Omental fat pad (tissue), 4 donors: ENCODE results near the gene SFMBT1. TPM values are rescaled to one million over a fixed set of nuclear protein-coding genes. Genes with fewer than 3 reads are reported as not detected.

Source experiments
- ATAC-seq: fragments of 150-250 bp; one replicate; pipeline ENCODE4 v1.9.1; 2016; ENCODE audit warnings: mild to moderate bottlenecking, moderate library complexity; ENCODE audit not compliant: low FRiP score
- DNase-seq: peaks from one replicate; pipeline ENCODE4 v3.0.0-alpha.2; 2019; ENCODE audit warnings: low spot score
- total RNA-seq, 4 donors: library from RNA; depleted of rRNA; stranded (reverse); fragments of >200 nt; gene quantifications; one replicate each; pipeline ENCODE4 v1.1.0, GENCODE V29; 2016
- TF ChIP-seq, protein P1 (sequence below), 3 donors: fragments of 450-650 bp; IDR thresholded peaks; one replicate each; pipeline ENCODE4 v1.5.1; 2016 to 2017; ENCODE audit warnings: antibody characterized with exemption in 3 of 3, mild to moderate bottlenecking in 3 of 3, moderate library complexity in 2 of 3

SFMBT1 gene
- total RNA-seq, 4 donors from 2014 or later = 6.5 to 15.3 (median 8.7) TPM

DNA sequence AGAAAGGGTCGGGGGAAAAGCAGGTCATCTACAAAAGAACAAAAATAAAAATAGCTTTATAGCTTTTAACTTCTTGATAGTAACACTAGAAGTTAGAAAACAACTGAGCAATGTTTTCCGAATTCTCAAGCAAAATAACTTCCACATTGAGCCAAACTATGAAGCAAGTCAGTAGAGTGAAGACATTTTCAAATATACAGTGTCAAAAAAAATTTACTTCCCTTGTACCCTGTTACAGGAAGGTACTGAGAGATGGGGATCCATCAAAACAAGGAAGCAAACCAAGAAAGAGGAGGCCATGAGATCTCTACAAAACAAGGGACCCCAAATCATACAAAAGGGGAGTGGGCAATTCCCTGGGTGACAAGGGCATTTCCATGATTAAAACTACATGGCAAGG is 121.9 kb downstream of the SFMBT1 start:
- TF ChIP-seq, protein P1, sequence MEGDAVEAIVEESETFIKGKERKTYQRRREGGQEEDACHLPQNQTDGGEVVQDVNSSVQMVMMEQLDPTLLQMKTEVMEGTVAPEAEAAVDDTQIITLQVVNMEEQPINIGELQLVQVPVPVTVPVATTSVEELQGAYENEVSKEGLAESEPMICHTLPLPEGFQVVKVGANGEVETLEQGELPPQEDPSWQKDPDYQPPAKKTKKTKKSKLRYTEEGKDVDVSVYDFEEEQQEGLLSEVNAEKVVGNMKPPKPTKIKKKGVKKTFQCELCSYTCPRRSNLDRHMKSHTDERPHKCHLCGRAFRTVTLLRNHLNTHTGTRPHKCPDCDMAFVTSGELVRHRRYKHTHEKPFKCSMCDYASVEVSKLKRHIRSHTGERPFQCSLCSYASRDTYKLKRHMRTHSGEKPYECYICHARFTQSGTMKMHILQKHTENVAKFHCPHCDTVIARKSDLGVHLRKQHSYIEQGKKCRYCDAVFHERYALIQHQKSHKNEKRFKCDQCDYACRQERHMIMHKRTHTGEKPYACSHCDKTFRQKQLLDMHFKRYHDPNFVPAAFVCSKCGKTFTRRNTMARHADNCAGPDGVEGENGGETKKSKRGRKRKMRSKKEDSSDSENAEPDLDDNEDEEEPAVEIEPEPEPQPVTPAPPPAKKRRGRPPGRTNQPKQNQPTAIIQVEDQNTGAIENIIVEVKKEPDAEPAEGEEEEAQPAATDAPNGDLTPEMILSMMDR (IDR thresholded peaks at IDR 0.05) = no peak
- DNase-seq = no peak
- no peak for ATAC-seq

DNA sequence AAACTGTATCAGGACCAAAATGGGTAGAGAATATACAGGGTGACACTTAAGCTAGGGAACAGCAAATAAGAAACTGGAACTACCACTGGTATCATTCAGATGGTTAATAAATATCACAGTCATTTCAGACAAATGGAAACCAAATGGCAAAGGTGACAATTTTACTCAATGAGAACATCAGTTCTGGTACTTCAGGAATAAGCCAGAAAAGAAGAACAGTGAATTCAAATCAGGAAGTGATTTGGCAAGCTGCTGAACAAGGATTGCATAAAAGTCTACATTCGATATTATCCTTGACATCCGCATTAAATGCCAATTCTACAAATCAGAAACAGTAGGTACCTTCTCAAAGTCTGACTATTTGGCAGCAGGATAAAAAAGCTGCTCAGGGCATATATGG is 125.0 kb downstream of the SFMBT1 start:
- no peak for ATAC-seq
- no peak for DNase-seq
- TF ChIP-seq, protein P1 (IDR thresholded peaks at IDR 0.05) = no peak

DNA sequence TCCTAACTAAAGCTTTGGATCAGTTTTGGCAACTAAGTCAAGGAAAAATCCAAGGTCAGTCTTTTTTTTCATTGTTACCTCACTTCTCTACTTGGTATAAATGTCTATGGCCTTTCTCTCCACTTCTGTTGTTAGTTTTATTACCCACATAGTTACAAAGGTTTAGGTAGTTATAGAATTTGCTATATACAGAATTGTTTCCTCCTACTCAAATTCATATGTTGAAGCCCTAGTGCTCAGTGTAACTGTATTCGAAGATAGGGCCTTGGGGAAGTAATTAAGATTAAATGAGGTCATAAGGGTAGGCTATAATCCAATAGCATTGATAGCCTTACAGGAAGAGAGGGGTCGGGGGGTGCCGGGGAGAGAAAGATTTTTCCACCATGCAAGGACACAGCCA is 128.8 kb downstream of the SFMBT1 start:
- no peak for DNase-seq
- TF ChIP-seq, protein P1 (IDR thresholded peaks at IDR 0.05) = no peak
- no peak for ATAC-seq

DNA sequence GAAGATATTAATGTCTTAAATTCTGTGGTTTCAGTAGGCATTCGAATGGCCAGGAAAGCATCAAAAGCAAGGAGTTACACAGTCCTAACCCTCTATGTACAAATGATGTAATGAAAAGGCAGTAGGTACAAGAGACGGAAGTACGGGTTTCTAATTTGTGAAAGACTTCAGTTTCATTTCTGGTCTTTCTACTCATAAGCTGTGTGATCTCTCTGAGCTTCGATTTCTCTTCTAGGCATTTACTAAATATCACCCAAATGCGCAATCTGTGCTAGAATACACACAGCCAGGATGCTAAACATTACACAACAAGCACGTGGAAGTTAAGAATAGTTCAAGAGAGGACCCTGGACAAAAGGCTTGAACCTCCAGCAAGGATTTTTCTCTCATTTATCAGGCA is 130.6 kb downstream of the SFMBT1 start:
- no peak for DNase-seq
- ATAC-seq = no peak
- TF ChIP-seq, protein P1 (IDR thresholded peaks at IDR 0.05) = no peak

DNA sequence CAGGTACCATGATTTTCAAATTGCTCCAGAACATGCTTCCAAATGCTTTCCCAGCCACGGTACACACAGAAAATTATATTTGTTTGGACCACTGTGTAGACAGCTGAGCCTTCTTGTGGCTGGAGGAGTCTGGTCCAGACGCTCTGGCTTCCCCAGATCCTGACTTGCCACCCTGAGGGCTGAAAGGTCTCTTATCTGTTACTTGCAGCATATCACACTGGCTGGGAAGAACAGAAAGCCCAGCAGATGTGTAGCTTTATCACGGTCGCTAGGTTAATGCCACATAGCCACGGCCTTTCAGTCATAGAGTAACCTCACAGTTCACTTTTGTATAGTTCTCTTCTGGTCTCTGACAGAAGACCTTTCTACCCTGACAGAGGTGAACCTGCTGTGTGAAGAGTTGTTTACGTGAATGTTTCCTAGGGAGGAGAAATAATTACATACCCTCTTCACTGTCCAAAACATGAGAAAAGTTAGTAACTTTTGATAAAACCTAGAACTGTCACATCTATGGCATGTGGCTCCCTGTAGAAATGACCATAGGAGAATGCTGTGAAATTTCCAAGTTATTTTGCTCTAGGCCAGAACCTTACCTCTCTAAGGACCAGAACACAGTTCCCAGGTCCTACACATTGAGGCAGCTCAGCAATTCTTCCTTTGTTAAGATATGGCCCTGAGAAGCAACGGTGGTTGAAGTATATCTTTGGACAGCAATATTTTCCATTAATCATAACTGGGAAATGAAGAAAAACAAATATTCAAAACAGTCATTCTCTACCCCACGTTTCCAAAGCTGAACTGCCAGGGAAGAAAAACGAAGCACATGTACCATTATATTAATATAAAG is 132.8 kb downstream of the SFMBT1 start:
- DNase-seq (no peak), ATAC-seq (no peak)
- TF ChIP-seq, protein P1 (IDR thresholded peaks at IDR 0.05) = no peak

DNA sequence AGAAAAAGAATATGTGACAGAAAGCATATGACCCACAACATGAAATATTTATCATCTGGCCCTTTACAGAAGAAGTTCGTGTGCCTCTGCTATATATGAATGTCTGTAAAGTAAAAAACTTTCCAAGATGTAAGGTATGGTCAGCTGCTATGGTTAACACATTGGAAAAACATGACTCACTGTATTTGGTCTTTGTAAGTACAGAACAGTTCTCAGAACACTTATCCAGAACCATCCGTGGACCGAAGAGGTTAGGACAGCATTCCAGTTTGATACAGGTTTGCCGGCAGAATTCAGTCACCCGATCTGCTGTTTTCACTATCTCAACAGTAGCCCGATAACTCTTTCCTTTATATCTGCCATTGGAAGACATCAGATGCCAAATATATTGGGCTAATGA is 135.1 kb downstream of the SFMBT1 start:
- DNase-seq (no peak), ATAC-seq (no peak)
- TF ChIP-seq, protein P1 (IDR thresholded peaks at IDR 0.05) = no peak

DNA sequence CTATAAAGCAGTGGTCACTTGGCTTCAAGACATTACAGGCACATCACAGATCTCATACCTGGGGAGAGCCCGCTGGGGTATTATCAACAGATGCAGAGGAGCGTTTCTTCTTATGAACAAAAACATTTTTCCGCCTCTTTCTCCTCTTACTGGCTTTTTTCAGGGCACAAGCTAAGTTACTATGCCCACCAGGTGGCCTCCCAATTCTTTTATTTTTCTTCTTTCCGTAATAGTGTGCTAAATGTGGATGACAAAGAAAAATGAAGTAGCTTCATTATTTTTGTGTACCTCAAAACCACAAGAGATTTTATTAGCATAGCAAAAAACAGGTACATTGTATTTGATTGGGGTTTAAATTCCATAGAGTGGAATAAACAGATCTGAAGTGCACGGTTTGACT is 138.4 kb downstream of the SFMBT1 start:
- no peak for DNase-seq
- TF ChIP-seq, protein P1 (IDR thresholded peaks at IDR 0.05) = no peak
- ATAC-seq = no peak
